Esophagus mucosa (tissue), 1 donor: ENCODE data around the gene TMC1. TPM values are rescaled to one million over a fixed set of nuclear protein-coding genes. Genes with fewer than 3 reads are reported as not detected.
"Not testable (repeated sequence)": the region's sequence is repeated elsewhere in the genome, so short reads cannot be mapped to it uniquely, and the experiment has no call there.

Experiments used
- ATAC-seq: fragments of 200-7000 bp; cut with Tn5 transposase; one replicate; pipeline ENCODE4 v1.9.1; 2020
- total RNA-seq: library from RNA; stranded (reverse); gene quantifications from one replicate; pipeline ENCODE4 v1.2.4, GENCODE V29; 2023
- donor health status: DM: yes; HTN: yes; CAD: no.

TMC1 gene
- total RNA-seq, 1 donor from 2014 or later: 3.3 TPM

GRCh38 chr9:72773570-72773969 is 252.2 kb downstream of the TMC1 start:
- no peak for ATAC-seq

- ATAC-seq: no peak
These were observed 254.2 kb downstream of the TMC1 start for GRCh38 chr9:72775570-72775969.

GRCh38 chr9:72779614-72780013 is 258.2 kb downstream of the TMC1 start:
- no peak for ATAC-seq

- ATAC-seq: no peak
These were observed 265.5 kb downstream of the TMC1 start for GRCh38 chr9:72786948-72787347.

GRCh38 chr9:72788966-72789735 is 267.7 kb downstream of the TMC1 start:
- ATAC-seq: no peak

- ATAC-seq: no peak
These were observed 268.5 kb downstream of the TMC1 start for GRCh38 chr9:72789885-72790284.

- no peak for ATAC-seq
These were observed 269.6 kb downstream of the TMC1 start for GRCh38 chr9:72790989-72791388.

- ATAC-seq: no peak
These were observed 270.0 kb downstream of the TMC1 start for GRCh38 chr9:72791436-72791835.

- no peak for ATAC-seq
These were observed 273.5 kb downstream of the TMC1 start for GRCh38 chr9:72794946-72795345.

GRCh38 chr9:72800328-72800994 is 279.1 kb downstream of the TMC1 start:
- ATAC-seq: no peak

GRCh38 chr9:72805238-72805637 is 283.8 kb downstream of the TMC1 start:
- no peak for ATAC-seq

- ATAC-seq: not testable (repeated sequence)
These were observed 285.0 kb downstream of the TMC1 start for GRCh38 chr9:72806313-72806809.

- ATAC-seq: no peak
These were observed 286.5 kb downstream of the TMC1 start for GRCh38 chr9:72807765-72808445.

- no peak for ATAC-seq
These were observed 287.0 kb downstream of the TMC1 start for GRCh38 chr9:72808446-72808768.

GRCh38 chr9:72809586-72809985 is 288.2 kb downstream of the TMC1 start:
- ATAC-seq: no peak

GRCh38 chr9:72812559-72813111 is 291.2 kb downstream of the TMC1 start:
- ATAC-seq: no peak

- no peak for ATAC-seq
These were observed 292.1 kb downstream of the TMC1 start for GRCh38 chr9:72813544-72813943.

- ATAC-seq: no peak
These were observed 292.7 kb downstream of the TMC1 start for GRCh38 chr9:72814083-72814597.

GRCh38 chr9:72816666-72817065 is 295.3 kb downstream of the TMC1 start:
- no peak for ATAC-seq

- ATAC-seq: no peak
These were observed 296.0 kb downstream of the TMC1 start for GRCh38 chr9:72817413-72817812.

GRCh38 chr9:72818385-72818784 is 297.0 kb downstream of the TMC1 start:
- ATAC-seq: no peak

- no peak for ATAC-seq
These were observed 302.6 kb downstream of the TMC1 start for GRCh38 chr9:72823971-72824370.
